Breast epithelium (tissue), 3 donors: ENCODE measurements around the gene TASP1.
"Not testable (repeated sequence)": the region's sequence is repeated elsewhere in the genome, so short reads cannot be mapped to it uniquely, and the experiment has no call there.

Source experiments
- CTCF ChIP-seq, 3 donors: fragments of 450-650 bp; IDR thresholded peaks; one replicate each; pipeline ENCODE4 v1.5.1; 2016 to 2017; ENCODE audit warnings: antibody characterized with exemption in 3 of 3, mild to moderate bottlenecking in 3 of 3, moderate library complexity in 3 of 3
- POLR2A ChIP-seq: fragments of 450-650 bp; IDR thresholded peaks from one replicate; pipeline ENCODE4 v1.6.1; 2016; ENCODE audit warnings: antibody characterized with exemption, mild to moderate bottlenecking, moderate library complexity
- POLR2AphosphoS5 ChIP-seq, 3 donors: sonication (generic); formaldehyde crosslinking; IDR thresholded peaks; one replicate each; pipeline ENCODE4 v1.6.1; 2017; ENCODE audit warnings: antibody characterized with exemption in 3 of 3

GRCh38 chr20:13362165-13362564 lies 276.6 kb downstream of the TASP1 start:
- not testable (repeated sequence) for TF ChIP-seq CTCF (IDR thresholded peaks at IDR 0.05); POLR2AphosphoS5 (IDR thresholded peaks at IDR 0.05); POLR2A
